ENCODE measurements around the gene CABLES1.

GRCh38 chr18:23270986-23271680 lies 135.8 kb downstream of the CABLES1 start:
- TF ChIP-seq HDGF (IDR thresholded peaks at IDR 0.05; ENCODE audit: borderline replicate concordance) = no peak
- TF ChIP-seq ARNT (IDR thresholded peaks at IDR 0.05) = no peak
- no peak for TF ChIP-seq SUZ12 (IDR thresholded peaks at IDR 0.05)
- no peak for TF ChIP-seq L3MBTL2 (conservative IDR thresholded peaks at IDR 0.05)
- no peak for TF ChIP-seq FOXA1 (IDR thresholded peaks at IDR 0.05)
- TF ChIP-seq NFRKB (IDR thresholded peaks at IDR 0.05) = no peak
- TF ChIP-seq FOXK2 (IDR thresholded peaks at IDR 0.05) = no peak
- no peak for TF ChIP-seq ZNF384 (IDR thresholded peaks at IDR 0.05)
- no peak for TF ChIP-seq TARDBP (IDR thresholded peaks at IDR 0.05)
- TF ChIP-seq SP1 (IDR thresholded peaks at IDR 0.05) = no peak
- no peak for TF ChIP-seq PKNOX1 (IDR thresholded peaks at IDR 0.05)
